GM18873 (cell line): Measurements from ENCODE around the gene GJC1.

Source experiments
- ATAC-seq: cut with Tn5 transposase; IDR thresholded peaks from one replicate; pipeline ENCODE4 v1.9.1; 2021; ENCODE audit warnings: mild to moderate bottlenecking, moderate library complexity, moderate number of reproducible peaks; ENCODE audit not compliant: unreplicated experiment, low FRiP score

The GJC1 gene

GRCh38 chr17:44804302-44805089 is 25.6 kb downstream of the GJC1 start:
- ATAC-seq: no peak

- ATAC-seq: no peak
Observed at GRCh38 chr17:44801880-44802279, 28.2 kb downstream of the GJC1 start.

- ATAC-seq: no peak
Observed at GRCh38 chr17:44798356-44798755, 31.7 kb downstream of the GJC1 start.

- no peak for ATAC-seq
Observed at GRCh38 chr17:44797802-44798201, 32.3 kb downstream of the GJC1 start.

GRCh38 chr17:44796731-44797130 is 33.4 kb downstream of the GJC1 start:
- no peak for ATAC-seq

GRCh38 chr17:44795928-44796327 is 34.2 kb downstream of the GJC1 start:
- ATAC-seq: no peak

- no peak for ATAC-seq
Observed at GRCh38 chr17:44795421-44795820, 34.7 kb downstream of the GJC1 start.

GRCh38 chr17:44794851-44795413 is 35.2 kb downstream of the GJC1 start:
- ATAC-seq: no peak

GRCh38 chr17:44793885-44794842 is 35.9 kb downstream of the GJC1 start:
- ATAC-seq: no peak

GRCh38 chr17:44792276-44792675 is 37.8 kb downstream of the GJC1 start:
- no peak for ATAC-seq

GRCh38 chr17:44788139-44788538 is 41.9 kb downstream of the GJC1 start:
- no peak for ATAC-seq

- no peak for ATAC-seq
Observed at GRCh38 chr17:44787271-44787940, 42.7 kb downstream of the GJC1 start.

GRCh38 chr17:44786551-44787081 is 43.5 kb downstream of the GJC1 start:
- no peak for ATAC-seq

GRCh38 chr17:44785921-44786320 is 44.2 kb downstream of the GJC1 start:
- no peak for ATAC-seq

- ATAC-seq: no peak
Observed at GRCh38 chr17:44782326-44782850, 47.7 kb downstream of the GJC1 start.

- ATAC-seq: no peak
Observed at GRCh38 chr17:44781551-44782325, 48.3 kb downstream of the GJC1 start.

GRCh38 chr17:44780845-44781480 is 49.1 kb downstream of the GJC1 start:
- no peak for ATAC-seq

- ATAC-seq: no peak
Observed at GRCh38 chr17:44780161-44780560, 49.9 kb downstream of the GJC1 start.
